Right forelimb (tissue), 1 donor: ENCODE data around the gene SCN4A.
"Not testable (repeated sequence)": the region's sequence is repeated elsewhere in the genome, so short reads cannot be mapped to it uniquely, and the experiment has no call there.

Experiments used
- DNase-seq: peaks from one replicate; pipeline ENCODE4 v3.0.0-alpha.2; 2018

Gene SCN4A

GRCh38 chr17:63932721-63933120 lies 40.0 kb downstream of the SCN4A start:
- no peak for DNase-seq

DNA sequence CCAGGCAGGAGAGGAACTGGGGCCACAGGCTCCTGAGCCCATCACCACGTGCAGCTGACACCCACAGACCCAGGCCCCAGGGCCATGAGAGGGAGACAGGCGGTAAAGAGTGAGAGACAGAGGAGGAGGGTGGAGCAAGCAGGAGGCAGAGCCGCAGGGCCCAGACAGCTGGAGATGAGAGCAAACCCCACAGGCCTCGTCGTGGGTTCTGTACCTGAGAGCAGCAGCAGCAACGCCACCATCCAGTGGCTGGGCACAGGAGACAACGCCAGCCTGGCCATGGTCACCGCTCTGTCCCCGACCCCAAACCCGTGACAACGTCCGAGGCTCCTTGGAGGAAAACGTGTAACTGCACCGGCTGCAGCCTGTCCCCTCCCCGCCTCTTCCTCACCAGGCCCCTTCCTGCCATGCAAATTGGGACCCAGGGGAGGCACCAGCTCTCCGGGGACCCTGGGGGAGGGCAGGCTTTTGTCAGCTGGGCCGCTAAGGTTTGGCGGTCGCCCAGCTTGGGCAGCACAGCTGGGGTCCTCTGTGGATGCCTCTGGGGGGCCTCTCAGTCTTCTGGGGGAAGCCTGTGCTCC lies 40.6 kb downstream of the SCN4A start, which contains the start of gene CD79B:
CD79B (minus strand) TSS at position 351 of the 581 bp plus-strand sequence; CDS start at position 281, 70 bp downstream.
- no peak for DNase-seq

DNA sequence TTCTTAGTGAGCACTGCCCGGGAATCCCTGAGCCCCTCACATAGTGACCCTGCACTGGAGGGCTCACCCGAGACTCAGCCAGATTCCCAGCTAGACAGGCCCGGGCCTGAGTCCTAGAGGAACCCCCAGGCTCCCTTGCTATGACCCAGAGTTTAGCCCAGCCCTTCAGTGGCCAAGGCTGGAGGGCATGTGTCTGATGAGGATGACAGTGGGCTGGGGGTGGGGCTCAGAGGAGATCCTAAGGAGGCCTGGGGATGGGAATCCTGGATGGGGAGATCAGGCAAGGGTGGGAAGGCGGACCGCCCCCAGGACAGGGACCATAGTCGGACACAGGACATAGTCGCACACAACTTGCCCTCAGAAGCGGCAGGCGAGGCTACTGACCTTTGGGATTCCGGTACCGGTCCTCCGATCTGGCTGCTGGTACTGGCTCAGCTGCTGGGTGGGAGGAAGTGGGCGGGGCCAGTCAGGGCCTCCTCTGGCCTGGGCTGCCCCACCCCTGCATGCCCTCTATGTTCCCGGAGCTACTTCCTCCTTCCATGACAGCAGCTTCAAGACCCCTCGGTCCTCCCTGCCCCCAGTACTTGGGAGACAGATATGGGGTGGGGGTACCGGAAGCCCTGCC lies 41.7 kb downstream of the SCN4A start:
- no peak for DNase-seq

- no peak for DNase-seq
These were observed 42.6 kb downstream of the SCN4A start for GRCh38 chr17:63929860-63930766.

GRCh38 chr17:63928966-63929695 lies 43.6 kb downstream of the SCN4A start:
- DNase-seq: no peak

DNA sequence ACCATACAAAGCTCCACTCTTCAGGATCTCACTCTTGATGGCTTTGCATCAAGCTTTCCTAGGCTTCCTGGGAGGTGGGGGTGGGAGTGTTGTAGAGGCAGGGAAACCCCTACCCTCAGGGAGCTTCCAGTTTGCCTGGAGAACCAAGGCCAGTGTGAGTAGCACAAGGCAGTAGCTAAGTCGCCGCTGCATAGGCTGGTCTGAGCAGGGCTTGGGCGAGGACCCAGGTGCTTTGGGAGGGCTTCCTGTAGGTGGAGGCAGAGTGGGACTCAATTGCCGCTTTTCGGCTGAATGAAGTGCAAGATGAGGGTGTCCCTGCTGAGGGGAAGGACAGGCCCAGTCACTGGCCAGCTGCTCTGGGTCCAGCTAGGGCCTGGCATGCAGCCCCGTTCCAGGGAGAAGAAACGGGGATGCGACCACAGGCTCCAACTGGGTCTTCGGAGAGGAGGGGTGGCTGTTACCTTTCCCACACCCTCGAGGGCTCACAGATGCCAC lies 44.5 kb downstream of the SCN4A start:
- DNase-seq: no peak

DNA sequence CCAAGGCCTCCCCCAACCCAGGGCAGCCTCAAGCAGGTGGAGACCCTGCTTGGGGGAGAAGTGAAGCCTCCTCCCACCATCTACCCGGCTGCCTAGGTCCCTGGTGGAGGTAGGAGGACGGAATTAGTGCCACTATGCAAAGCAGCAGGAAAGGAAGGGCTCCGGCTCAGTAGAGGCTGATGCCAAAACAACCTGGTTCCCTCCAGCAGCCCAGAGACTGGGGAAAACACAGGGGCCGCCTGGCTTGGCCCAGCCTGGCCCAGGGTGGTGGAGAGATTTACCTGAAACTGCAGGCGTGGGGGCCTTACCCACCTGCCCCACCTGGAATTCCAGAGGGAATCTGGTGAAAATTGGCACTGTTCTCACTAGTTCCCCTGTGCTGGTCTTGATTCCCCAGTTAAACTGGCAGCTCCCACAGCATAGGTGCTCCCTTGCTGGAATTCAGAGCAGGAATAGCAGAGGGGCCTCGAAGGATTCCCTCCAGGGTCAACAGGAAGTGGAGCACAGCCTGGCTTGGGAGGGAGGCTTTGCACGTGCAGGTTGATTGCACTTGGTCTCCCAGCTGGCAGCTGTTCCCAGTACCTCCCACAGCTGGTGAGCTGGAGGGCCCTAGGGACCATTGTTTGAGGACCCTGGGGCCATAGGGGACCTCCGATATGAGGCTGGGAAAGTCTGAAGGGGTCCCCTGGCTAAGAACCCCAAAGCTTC lies 45.1 kb downstream of the SCN4A start:
- no peak for DNase-seq

DNA sequence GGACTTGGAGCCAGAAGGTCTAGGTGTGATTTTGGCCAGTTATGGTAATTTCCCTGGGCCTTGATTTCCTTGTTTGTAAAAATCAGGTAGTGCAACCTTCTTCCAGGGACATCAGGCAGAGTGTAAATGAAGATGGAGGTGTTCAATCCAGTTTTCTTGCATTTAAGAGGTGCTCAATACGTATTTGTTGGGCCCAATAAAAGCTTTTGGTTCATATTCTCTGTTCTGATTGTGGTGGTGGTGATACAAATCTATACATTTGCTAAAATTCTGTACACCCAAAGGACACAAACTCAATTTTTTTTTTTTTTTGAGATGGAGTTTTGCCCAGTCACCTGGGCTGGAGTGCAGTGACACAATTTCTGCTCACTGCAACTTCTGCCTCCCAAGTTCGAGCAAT lies 46.6 kb downstream of the SCN4A start:
- DNase-seq: no peak

DNA sequence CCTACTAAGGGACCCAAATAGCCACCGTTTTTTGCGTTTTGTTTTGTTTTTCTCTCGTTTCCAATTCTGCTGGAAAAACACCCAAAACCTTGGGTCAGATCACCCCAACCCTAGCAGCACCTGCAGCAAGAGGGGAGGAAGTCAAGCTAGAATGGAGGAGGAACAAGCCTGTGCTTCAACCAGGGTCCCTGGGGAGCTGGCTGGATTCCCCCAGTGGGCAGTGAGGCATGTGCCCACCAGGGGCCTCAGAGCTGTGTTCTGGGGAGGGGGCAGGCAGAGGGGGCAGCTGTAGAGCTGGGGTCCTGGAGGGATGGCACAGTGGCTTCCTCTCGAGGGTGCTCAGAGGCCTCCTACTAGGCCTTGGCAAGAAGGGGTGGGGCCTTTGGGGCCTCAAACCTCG lies 47.1 kb downstream of the SCN4A start:
- DNase-seq: no peak

- DNase-seq: not testable (repeated sequence)
These were observed 50.3 kb downstream of the SCN4A start for GRCh38 chr17:63922402-63922801.

DNA sequence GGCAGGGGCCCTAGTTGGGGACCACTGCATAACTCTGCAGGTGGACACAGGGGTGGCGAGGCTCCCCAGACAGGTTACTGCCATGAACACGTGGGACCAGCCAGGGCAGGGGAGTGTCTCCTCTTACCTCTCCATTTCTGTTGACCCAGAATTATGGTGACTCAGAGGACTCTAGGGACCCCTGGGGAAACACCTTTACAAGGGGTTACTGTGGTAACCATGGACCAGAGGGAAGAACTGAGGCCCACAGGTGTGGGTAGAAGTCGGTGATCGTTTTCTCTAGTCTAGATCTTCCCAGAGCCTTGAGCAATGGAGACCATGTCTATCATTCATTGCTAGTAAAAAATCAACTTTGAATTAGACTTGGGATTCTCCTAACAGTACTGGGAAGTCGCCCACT lies 51.9 kb downstream of the SCN4A start:
- not testable (repeated sequence) for DNase-seq

DNA sequence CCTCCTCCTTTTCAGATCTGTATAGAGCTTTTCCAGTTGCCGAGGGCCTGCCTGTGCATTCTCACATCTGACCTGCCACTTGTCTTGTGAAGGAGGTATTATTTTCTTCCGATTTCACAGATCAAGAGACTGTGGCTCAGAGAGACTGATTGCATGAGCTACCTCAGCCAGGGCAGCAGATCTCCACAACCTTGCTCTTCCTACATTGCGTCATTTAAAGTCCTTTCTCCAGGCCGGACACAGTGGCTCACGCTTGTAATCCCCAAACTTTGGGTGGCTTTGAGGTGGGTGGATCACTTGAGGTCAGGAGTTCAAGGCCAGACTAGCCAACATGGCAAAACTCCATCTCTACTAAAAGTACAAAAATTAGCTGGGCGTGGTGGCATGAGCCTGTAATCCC lies 52.7 kb downstream of the SCN4A start:
- DNase-seq: not testable (repeated sequence)

GRCh38 chr17:63919311-63919723 lies 53.4 kb downstream of the SCN4A start:
- no peak for DNase-seq

- not testable (repeated sequence) for DNase-seq
These were observed 53.9 kb downstream of the SCN4A start, which contains the start of gene GH1 for GRCh38 chr17:63918789-63919305. GH1 (minus strand) TSS chr17:63918839; CDS start chr17:63918776, 63 bp downstream.

DNA sequence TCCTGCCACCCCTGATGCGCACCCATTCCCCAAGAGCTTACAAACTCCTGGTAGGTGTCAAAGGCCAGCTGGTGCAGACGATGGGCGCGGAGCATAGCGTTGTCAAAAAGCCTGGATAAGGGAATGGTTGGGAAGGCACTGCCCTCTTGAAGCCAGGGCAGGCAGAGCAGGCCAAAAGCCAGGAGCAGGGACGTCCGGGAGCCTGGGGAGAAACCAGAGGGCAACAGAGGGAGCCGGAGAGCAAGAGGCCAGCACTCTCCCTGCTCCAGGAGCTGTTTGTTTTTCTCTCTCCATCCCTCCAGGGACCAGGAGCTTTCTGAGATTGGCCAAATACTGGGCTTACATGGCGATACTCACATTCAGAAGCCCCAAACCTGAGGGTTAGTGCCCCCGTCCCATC lies 54.4 kb downstream of the SCN4A start:
- no peak for DNase-seq

DNA sequence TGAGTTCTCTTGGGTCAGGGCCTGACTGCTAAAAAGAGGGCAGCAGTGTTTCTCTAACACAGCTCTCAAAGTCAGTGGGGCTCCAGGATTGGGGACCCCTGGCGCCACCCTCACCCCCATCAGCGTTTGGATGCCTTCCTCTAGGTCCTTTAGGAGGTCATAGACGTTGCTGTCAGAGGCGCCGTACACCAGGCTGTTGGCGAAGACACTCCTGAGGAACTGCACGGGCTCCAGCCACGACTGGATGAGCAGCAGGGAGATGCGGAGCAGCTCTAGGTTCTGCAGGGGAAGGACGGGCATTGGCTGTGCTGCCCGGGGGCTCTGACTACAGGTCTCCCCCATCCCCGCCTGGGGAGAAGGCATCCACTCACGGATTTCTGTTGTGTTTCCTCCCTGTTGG lies 55.1 kb downstream of the SCN4A start:
- no peak for DNase-seq

DNA sequence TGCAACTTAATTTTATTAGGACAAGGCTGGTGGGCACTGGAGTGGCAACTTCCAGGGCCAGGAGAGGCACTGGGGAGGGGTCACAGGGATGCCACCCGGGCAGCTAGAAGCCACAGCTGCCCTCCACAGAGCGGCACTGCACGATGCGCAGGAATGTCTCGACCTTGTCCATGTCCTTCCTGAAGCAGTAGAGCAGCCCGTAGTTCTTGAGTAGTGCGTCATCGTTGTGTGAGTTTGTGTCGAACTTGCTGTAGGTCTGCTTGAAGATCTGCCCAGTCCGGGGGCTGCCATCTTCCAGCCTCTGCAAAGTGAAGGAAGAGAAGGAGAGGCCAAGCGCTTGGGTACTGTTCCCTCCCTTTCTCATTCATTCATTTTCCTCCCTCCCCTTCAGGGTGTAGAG lies 55.5 kb downstream of the SCN4A start:
- not testable (repeated sequence) for DNase-seq

- DNase-seq: no peak
These were observed 56.0 kb downstream of the SCN4A start for GRCh38 chr17:63916566-63917185.

DNA sequence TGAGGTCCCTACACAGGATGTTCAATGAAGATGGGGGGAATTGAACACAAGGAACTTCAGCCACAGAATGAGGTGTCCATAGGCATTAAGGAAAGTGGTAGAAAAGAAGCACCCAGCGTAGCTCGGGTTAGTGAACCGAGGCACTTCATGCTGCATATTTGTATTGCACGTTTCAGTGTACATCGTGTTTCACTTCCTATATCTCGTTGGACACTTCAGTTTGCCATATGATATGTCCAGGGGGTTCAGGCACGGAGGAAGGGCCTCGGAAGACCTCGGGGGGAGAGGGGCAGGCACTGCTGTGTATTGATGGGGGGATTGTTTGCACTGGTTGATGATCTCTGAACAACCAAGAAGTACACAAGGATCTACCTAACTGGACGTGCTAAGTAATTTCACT lies 57.0 kb downstream of the SCN4A start:
- not testable (repeated sequence) for DNase-seq

- DNase-seq: no peak
These were observed 58.2 kb downstream of the SCN4A start for GRCh38 chr17:63914471-63914870.

DNA sequence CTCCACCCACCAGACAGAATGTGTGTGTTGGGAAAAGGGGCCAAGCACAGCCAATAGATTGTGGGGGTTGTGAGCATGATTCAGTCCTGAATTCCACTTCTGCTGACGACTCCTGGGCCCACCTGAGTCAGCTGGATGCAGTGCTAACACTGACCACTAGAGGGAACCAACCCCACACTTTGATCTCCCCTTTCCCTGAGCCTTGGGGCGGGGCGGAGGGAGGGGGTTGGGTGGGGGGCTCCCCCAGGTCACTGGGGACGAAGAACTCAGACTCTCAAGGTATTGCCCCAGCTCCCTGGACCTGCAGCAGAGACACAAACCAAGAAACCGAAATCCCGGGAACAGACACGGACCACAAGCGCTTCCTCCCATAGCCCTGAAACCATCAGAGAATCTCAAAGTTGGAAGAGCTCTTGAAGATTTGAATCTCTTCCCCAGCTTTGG lies 61.0 kb downstream of the SCN4A start:
- DNase-seq: no peak
